DND-41 (cell line): ENCODE data around the gene CYP1B1.

Experiments
- ATAC-seq: fragments of 200-7000 bp; cut with Tn5 transposase; 3 replicates; pipeline ENCODE4 v1.9.1; 2021; ENCODE audit warnings: low read depth; ENCODE audit not compliant: insufficient read depth
- DNase-seq: peaks from one replicate; pipeline ENCODE4 v3.0.0-alpha.2; 2020
- H2AFZ ChIP-seq: 2 replicates; pipeline ENCODE4 v1.6.0; 2012; ENCODE audit warnings: low read depth, low read length
- H3K27ac ChIP-seq: 2 replicates; pipeline ENCODE4 v1.5.1; 2012; ENCODE audit warnings: low read length, inconsistent platforms
- H3K27me3 ChIP-seq: fragments of 200-600 bp; sonication (generic); 2 replicates; pipeline ENCODE4 v1.6.0; 2012; ENCODE audit warnings: low read length, mild to moderate bottlenecking, inconsistent platforms; ENCODE audit not compliant: insufficient read depth, poor library complexity
- H3K36me3 ChIP-seq: 2 replicates; pipeline ENCODE4 v1.5.1; 2012; ENCODE audit warnings: low read length, inconsistent platforms; ENCODE audit not compliant: insufficient read depth
- H3K4me1 ChIP-seq: 2 replicates; pipeline ENCODE4 v1.5.1; 2012; ENCODE audit warnings: mild to moderate bottlenecking, low read length; ENCODE audit not compliant: insufficient read depth
- H3K4me2 ChIP-seq: 2 replicates; pipeline ENCODE4 v1.6.0; 2012; ENCODE audit warnings: mild to moderate bottlenecking, moderate library complexity, low read length, inconsistent platforms; ENCODE audit not compliant: insufficient read depth
- H3K4me3 ChIP-seq, 2 experiments: fragments of 200-600 bp in 1 of 2; shearing (Covaris generic) in 1 of 2; 2 replicates each; pipeline ENCODE4 v1.5.1; 2012 to 2016; ENCODE audit warnings: inconsistent platforms in 2 of 2, low read length in 2 of 2, mild to moderate bottlenecking in 2 of 2, low read depth in 1 of 2, moderate library complexity in 1 of 2
- H3K79me2 ChIP-seq: 2 replicates; pipeline ENCODE4 v1.6.0; 2012; ENCODE audit warnings: low read length, inconsistent platforms; ENCODE audit not compliant: insufficient read depth
- H3K9ac ChIP-seq: 2 replicates; pipeline ENCODE4 v1.6.0; 2012; ENCODE audit warnings: low read depth, mild to moderate bottlenecking, inconsistent platforms, low read length, moderate library complexity
- H3K9me3 ChIP-seq: 2 replicates; pipeline ENCODE4 v1.5.1; 2012; ENCODE audit warnings: low read length, moderate library complexity, mild to moderate bottlenecking, inconsistent platforms; ENCODE audit not compliant: insufficient read depth, severe bottlenecking
- H4K20me1 ChIP-seq: 2 replicates; pipeline ENCODE4 v1.6.0; 2012; ENCODE audit warnings: low read length; ENCODE audit not compliant: insufficient read depth
- CTCF ChIP-seq: IDR thresholded peaks from 2 replicates; pipeline ENCODE4 v1.5.1; 2012; ENCODE audit warnings: borderline replicate concordance, low read length, moderate library complexity, mild to moderate bottlenecking; ENCODE audit not compliant: poor library complexity, severe bottlenecking; ENCODE audit errors: extremely low read depth
- EZH2 ChIP-seq: IDR thresholded peaks from 3 replicates; pipeline ENCODE4 v1.6.1; 2012; ENCODE audit warnings: borderline replicate concordance, low read depth, mild to moderate bottlenecking, moderate library complexity, low read length, inconsistent platforms; ENCODE audit not compliant: severe bottlenecking

CYP1B1 gene

DNA sequence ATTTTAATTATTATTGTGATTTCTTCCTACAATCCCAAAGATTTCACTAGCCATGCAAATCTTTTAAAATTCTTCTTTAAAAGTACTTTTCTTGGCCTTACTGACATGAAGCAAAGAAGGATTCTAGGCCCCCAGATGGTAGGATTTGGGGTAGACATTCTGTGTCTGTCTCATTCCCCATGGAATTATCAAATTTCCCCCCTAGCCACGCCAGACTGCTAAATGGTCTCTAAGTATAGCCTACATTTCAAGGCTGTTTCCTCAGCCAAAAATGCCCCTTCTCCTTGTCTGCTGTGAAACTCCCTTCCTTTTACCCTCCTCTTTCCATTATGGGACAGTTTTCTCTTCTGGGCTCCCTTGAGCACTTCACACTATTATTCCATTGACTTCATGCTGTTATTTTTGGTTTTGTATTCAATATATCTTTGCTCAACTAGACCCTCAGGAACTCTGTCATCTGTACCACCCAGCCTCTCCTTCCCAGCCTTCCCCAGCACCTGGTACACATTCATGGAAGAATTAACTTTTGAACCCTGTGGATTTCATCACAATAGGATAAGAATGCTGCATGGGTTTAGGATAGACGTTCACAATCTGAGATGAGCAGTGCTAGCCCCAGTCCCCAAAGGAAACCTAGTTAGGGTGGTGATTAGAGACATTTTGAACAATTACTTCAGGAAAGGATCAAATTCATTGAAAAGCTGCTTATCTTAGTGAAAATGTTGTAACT lies 21.5 kb upstream of the CYP1B1 start:
- no peak overlapping the region for H3K4me2 ChIP-seq
- DNase-seq (no peak), ATAC-seq (no peak)
- TF ChIP-seq CTCF = no peak
- no peak for TF ChIP-seq EZH2
- no peaks in the 10 kb centered on the region for H3K9me3 ChIP-seq
- no peak overlapping the region for H3K27ac ChIP-seq
- no peak overlapping the region for H2AFZ ChIP-seq
- no peak overlapping the region for H3K9ac ChIP-seq
- no peaks in the 10 kb centered on the region for H4K20me1 ChIP-seq
- H3K36me3 ChIP-seq = no peaks in the 10 kb centered on the region
- no peak overlapping the region for H3K4me3 ChIP-seq
- no peaks in the 10 kb centered on the region for H3K79me2 ChIP-seq
- H3K27me3 ChIP-seq = peaks cover 15% of the 10 kb centered on the region
- no peaks in the 10 kb centered on the region for H3K4me1 ChIP-seq

DNA sequence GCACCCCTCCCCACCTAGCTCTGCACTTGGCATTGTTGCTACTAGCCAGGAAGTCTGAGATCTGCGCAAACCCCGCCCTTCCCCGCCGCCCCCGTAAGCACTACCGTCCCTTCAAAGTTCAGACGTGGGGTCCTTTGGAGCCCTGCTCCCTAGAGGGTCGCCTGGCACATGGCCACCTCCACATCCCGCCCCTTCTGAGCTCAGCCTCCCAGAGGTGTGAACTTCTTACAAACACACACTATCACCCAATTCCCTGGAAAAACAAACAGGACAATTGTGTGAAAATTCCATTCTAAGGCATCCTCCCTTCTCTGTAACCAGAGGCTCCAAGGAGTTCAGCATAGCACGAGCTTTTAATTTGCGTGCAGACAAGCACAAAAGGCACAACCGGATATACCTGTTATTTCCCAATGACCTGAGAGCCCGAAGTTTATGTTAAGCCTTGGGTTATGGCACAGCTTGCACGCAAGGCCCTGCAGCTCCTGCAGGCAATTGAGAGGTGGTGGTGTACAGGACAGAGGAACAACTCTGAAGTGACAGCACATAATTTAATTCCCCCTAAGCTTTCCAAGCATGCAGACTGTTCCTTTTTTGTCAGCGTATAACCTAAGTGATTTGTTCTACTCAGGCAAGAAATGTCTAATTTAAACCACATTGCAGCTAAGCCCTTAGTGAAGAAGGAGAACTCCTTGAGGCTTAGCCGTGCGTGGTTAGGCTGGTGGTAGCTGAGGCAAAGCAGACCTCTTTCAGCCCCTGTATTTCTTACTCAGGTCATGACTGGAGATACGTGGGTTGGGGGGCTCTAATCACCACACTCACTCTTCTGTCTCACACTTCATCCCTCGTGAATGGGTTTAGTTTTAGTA lies 20.3 kb upstream of the CYP1B1 start:
- no peak overlapping the region for H2AFZ ChIP-seq
- no peak overlapping the region for H3K4me3 ChIP-seq
- H3K36me3 ChIP-seq = no peaks in the 10 kb centered on the region
- no peak overlapping the region for H3K4me2 ChIP-seq
- H3K27ac ChIP-seq = no peak overlapping the region
- ATAC-seq (no peak), DNase-seq (no peak)
- H3K27me3 ChIP-seq = peaks cover 15% of the 10 kb centered on the region
- no peaks in the 10 kb centered on the region for H3K4me1 ChIP-seq
- no peaks in the 10 kb centered on the region for H4K20me1 ChIP-seq
- TF ChIP-seq CTCF = no peak
- TF ChIP-seq EZH2 = no peak
- no peak overlapping the region for H3K9ac ChIP-seq
- no peaks in the 10 kb centered on the region for H3K79me2 ChIP-seq
- H3K9me3 ChIP-seq = no peaks in the 10 kb centered on the region

DNA sequence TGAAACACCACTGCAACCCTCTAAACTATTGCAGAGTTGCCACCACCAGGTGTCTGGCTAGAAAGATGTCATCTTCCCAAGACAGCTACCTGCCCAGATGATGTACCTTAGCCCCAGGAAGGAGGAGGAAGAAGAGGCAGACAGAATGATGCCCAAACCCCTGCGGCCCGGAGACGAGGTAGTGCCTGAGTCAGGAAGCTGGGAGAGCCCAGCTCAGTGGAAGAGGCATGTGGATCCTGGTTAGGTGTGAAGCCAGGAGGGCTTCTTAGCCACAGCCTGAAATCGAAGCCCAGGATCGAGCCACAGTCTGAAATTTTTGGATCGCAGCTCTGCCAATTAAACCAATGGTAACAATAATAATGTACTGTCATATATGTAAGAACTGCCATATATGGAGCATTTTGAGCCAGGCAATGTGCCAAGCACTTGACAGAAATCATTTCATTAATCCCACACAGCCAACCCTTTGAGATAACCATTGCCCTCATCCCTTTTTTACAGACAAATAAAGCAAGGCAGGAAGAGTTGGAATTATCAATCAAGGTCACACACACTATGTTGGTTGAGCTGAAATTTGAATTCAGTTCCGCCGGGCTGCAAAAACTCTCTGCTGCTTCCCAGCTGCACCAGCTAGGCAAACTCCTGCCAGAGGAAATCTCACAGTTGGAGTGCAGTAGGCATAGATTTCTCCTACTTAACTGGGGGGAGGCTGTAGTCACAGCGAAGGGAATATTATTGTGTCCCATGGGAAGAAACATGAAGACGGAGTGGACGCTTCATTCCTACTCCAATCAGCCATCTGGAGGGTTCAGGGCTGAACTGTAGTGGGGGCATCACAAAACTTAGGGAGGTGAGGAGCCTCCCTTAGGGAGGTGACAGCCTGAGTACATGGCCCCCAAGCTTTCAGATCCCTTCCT lies 19.4 kb upstream of the CYP1B1 start:
- ATAC-seq (no peak), DNase-seq (no peak)
- TF ChIP-seq EZH2 (no peak), CTCF (no peak)
- peaks cover 7% of the 10 kb centered on the region for H3K27me3 ChIP-seq
- no peaks in the 10 kb centered on the region for H3K79me2 ChIP-seq
- H3K36me3 ChIP-seq = no peaks in the 10 kb centered on the region
- no peak overlapping the region for H3K27ac ChIP-seq
- H3K4me2 ChIP-seq = no peak overlapping the region
- H3K4me1 ChIP-seq = no peaks in the 10 kb centered on the region
- no peaks in the 10 kb centered on the region for H3K9me3 ChIP-seq
- H3K9ac ChIP-seq = no peak overlapping the region
- H3K4me3 ChIP-seq = no peak overlapping the region
- no peaks in the 10 kb centered on the region for H4K20me1 ChIP-seq
- no peak overlapping the region for H2AFZ ChIP-seq
